Measurements from ENCODE around the gene SAG. TPM values are rescaled to one million over a fixed set of nuclear protein-coding genes. Genes with fewer than 3 reads are reported as not detected.

SAG gene
- total and polyA plus RNA-seq, 2 experiments from 2014 or later, result not detected

- Mint-ChIP-seq H3K27ac (no peak overlapping the region), H3K36me3 (ENCODE audit: low read depth) (peaks cover 81% of the 10 kb centered on the region), H3K4me3 (no peak overlapping the region), H3K27me3 (ENCODE audit: insufficient read depth, low read depth, poor library complexity) (peaks cover 2% of the 10 kb centered on the region), H3K4me1 (no peaks in the 10 kb centered on the region), H3K9me3 (no peaks in the 10 kb centered on the region)
- ATAC-seq, result no peak
- Histone ChIP-seq H3F3A (replicated peaks; ENCODE audit: low read depth) (no peaks in the 10 kb centered on the region), H3K4me1 (ENCODE audit: insufficient read depth) (no peaks in the 10 kb centered on the region), H3K36me3 (ENCODE audit: insufficient read depth) (peaks cover 40% of the 10 kb centered on the region), H3K27ac (ENCODE audit: low read depth) (no peak overlapping the region), H2AFZ (no peak overlapping the region), H3K79me2 (replicated peaks; ENCODE audit: insufficient read depth) (peaks cover 11% of the 10 kb centered on the region; the same call in 1 of the 2 replicates), H3K4me2 (no peak overlapping the region), H3K9me2 (ENCODE audit: insufficient read depth) (no peaks in the 10 kb centered on the region), H3K27me3 (ENCODE audit: insufficient read depth) (no peaks in the 10 kb centered on the region), H4K20me1 (replicated peaks; ENCODE audit: insufficient read depth) (peaks cover 22% of the 10 kb centered on the region), H3K4me3 (no peak overlapping the region)
- TF ChIP-seq NANOG (IDR thresholded peaks at IDR 0.05; ENCODE audit: borderline replicate concordance), result no peak
- TF ChIP-seq STAT1 (IDR thresholded peaks at IDR 0.05; ENCODE audit: unreplicated experiment), result no peak
- TF ChIP-seq ZNF114 (CRISPR knock-in tag; IDR thresholded peaks at IDR 0.05), result no peak
- TF ChIP-seq EZH2phosphoT487 (IDR thresholded peaks at IDR 0.05; ENCODE audit: unreplicated experiment), result no peak
- TF ChIP-seq, protein P1, sequence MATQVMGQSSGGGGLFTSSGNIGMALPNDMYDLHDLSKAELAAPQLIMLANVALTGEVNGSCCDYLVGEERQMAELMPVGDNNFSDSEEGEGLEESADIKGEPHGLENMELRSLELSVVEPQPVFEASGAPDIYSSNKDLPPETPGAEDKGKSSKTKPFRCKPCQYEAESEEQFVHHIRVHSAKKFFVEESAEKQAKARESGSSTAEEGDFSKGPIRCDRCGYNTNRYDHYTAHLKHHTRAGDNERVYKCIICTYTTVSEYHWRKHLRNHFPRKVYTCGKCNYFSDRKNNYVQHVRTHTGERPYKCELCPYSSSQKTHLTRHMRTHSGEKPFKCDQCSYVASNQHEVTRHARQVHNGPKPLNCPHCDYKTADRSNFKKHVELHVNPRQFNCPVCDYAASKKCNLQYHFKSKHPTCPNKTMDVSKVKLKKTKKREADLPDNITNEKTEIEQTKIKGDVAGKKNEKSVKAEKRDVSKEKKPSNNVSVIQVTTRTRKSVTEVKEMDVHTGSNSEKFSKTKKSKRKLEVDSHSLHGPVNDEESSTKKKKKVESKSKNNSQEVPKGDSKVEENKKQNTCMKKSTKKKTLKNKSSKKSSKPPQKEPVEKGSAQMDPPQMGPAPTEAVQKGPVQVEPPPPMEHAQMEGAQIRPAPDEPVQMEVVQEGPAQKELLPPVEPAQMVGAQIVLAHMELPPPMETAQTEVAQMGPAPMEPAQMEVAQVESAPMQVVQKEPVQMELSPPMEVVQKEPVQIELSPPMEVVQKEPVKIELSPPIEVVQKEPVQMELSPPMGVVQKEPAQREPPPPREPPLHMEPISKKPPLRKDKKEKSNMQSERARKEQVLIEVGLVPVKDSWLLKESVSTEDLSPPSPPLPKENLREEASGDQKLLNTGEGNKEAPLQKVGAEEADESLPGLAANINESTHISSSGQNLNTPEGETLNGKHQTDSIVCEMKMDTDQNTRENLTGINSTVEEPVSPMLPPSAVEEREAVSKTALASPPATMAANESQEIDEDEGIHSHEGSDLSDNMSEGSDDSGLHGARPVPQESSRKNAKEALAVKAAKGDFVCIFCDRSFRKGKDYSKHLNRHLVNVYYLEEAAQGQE (IDR thresholded peaks at IDR 0.05; ENCODE audit: unreplicated experiment), result no peak
- TF ChIP-seq JUNB (IDR thresholded peaks at IDR 0.05; ENCODE audit: unreplicated experiment), result no peak
- TF ChIP-seq POLR2AphosphoS5 (IDR thresholded peaks at IDR 0.05; ENCODE audit: low read depth), result no peak
- TF ChIP-seq, protein P2, sequence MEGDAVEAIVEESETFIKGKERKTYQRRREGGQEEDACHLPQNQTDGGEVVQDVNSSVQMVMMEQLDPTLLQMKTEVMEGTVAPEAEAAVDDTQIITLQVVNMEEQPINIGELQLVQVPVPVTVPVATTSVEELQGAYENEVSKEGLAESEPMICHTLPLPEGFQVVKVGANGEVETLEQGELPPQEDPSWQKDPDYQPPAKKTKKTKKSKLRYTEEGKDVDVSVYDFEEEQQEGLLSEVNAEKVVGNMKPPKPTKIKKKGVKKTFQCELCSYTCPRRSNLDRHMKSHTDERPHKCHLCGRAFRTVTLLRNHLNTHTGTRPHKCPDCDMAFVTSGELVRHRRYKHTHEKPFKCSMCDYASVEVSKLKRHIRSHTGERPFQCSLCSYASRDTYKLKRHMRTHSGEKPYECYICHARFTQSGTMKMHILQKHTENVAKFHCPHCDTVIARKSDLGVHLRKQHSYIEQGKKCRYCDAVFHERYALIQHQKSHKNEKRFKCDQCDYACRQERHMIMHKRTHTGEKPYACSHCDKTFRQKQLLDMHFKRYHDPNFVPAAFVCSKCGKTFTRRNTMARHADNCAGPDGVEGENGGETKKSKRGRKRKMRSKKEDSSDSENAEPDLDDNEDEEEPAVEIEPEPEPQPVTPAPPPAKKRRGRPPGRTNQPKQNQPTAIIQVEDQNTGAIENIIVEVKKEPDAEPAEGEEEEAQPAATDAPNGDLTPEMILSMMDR (conservative IDR thresholded peaks at IDR 0.05; ENCODE audit: low read depth in 2 of 2), result no peak
- no peak for TF ChIP-seq EZH2 (IDR thresholded peaks at IDR 0.05; ENCODE audit: low read depth, unreplicated experiment)
- TF ChIP-seq ZNF462 (CRISPR knock-in tag; IDR thresholded peaks at IDR 0.05), result no peak
- TF ChIP-seq ZNF331 (CRISPR knock-in tag; IDR thresholded peaks at IDR 0.05; ENCODE audit: low read depth), result no peak
- TF ChIP-seq, protein P3, sequence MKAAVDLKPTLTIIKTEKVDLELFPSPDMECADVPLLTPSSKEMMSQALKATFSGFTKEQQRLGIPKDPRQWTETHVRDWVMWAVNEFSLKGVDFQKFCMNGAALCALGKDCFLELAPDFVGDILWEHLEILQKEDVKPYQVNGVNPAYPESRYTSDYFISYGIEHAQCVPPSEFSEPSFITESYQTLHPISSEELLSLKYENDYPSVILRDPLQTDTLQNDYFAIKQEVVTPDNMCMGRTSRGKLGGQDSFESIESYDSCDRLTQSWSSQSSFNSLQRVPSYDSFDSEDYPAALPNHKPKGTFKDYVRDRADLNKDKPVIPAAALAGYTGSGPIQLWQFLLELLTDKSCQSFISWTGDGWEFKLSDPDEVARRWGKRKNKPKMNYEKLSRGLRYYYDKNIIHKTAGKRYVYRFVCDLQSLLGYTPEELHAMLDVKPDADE (IDR thresholded peaks at IDR 0.05), result no peak
- TF ChIP-seq CREB1 (CRISPR knock-in tag; IDR thresholded peaks at IDR 0.05; ENCODE audit: low read depth), result no peak
- DNase-seq (ENCODE audit: low spot score), result no peak
These were observed 19.0 kb upstream of the SAG start for GRCh38 chr2:233288663-233289062.
